Measurements from ENCODE around the gene NKIRAS1. TPM values are rescaled to one million over a fixed set of nuclear protein-coding genes. Genes with fewer than 3 reads are reported as not detected.
"Not testable (repeated sequence)": the region's sequence is repeated elsewhere in the genome, so short reads cannot be mapped to it uniquely, and the experiment has no call there.

NKIRAS1 gene
- total and polyA plus RNA-seq, 9 donors: 8.7 to 18.9 (median 13.4) TPM

DNA sequence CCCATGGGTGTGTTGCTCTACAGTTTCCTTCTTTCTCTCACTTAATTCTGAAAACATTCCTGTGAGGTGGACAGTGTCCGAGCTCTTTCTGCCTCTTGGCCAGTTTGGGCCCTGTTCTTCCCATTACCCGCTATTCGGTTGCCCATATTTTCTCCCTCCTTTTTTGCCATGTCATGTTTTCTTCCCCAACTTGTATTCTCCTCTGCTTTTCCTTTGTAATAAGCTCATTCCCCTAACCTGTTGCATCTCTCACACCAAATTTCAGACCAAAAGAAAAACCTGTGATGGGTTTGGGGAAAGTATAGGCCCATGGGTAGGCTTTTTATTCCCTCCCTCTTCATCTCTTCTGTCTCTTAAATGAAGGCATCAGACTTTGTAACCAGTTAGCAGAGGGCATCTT, 30.5 kb downstream of the NKIRAS1 start:
- intact Hi-C loops (cut with DNase I): no loop called here
- Histone ChIP-seq H3K4me1 (ENCODE audit: insufficient read depth) (no peaks in the 10 kb centered on the region), H3K27me3 (no peaks in the 10 kb centered on the region), H3K9me3 (no peaks in the 10 kb centered on the region), H3K4me3 (no peak overlapping the region), H3K27ac (no peak overlapping the region), H3K36me3 (no peaks in the 10 kb centered on the region)
- DNase-seq: no peak
- 91 to 93% (median 93%) methylated on average over 3 of the region's 3 CpGs for WGBS, 3 donors
- no peak for TF ChIP-seq EP300 (IDR thresholded peaks at IDR 0.05)
- TF ChIP-seq POLR2A (IDR thresholded peaks at IDR 0.05): no peak
- TF ChIP-seq, protein P1, sequence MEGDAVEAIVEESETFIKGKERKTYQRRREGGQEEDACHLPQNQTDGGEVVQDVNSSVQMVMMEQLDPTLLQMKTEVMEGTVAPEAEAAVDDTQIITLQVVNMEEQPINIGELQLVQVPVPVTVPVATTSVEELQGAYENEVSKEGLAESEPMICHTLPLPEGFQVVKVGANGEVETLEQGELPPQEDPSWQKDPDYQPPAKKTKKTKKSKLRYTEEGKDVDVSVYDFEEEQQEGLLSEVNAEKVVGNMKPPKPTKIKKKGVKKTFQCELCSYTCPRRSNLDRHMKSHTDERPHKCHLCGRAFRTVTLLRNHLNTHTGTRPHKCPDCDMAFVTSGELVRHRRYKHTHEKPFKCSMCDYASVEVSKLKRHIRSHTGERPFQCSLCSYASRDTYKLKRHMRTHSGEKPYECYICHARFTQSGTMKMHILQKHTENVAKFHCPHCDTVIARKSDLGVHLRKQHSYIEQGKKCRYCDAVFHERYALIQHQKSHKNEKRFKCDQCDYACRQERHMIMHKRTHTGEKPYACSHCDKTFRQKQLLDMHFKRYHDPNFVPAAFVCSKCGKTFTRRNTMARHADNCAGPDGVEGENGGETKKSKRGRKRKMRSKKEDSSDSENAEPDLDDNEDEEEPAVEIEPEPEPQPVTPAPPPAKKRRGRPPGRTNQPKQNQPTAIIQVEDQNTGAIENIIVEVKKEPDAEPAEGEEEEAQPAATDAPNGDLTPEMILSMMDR (IDR thresholded peaks at IDR 0.05): no peak

DNA sequence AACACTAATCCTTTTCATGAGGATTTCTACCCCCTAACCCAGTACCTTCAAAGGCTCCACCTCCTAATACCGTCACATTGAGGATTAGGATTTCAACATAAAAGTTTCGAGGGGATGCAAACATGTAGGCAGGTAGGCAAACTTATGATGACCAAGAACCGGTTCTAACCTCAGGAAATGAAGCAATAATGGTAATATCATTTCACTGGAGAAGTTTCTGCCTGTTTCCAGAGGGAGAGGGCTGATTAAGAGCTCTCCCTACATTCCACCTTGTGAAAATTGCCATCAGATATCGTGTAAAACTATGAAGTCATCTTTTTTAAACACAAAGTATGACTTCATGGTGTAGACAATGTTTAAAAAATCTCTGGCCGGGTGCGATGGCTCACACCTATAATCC, 31.6 kb downstream of the NKIRAS1 start:
- Histone ChIP-seq H3K36me3 (no peaks in the 10 kb centered on the region), H3K4me1 (ENCODE audit: insufficient read depth) (no peaks in the 10 kb centered on the region), H3K27ac (no peak overlapping the region), H3K4me3 (no peak overlapping the region), H3K27me3 (no peaks in the 10 kb centered on the region), H3K9me3 (no peaks in the 10 kb centered on the region)
- no peak for TF ChIP-seq POLR2A (IDR thresholded peaks at IDR 0.05)
- TF ChIP-seq, protein P1 (IDR thresholded peaks at IDR 0.05): no peak
- TF ChIP-seq EP300 (IDR thresholded peaks at IDR 0.05): no peak
- intact Hi-C loops (cut with DNase I): no loop called here
- 89 to 94% (median 93%) methylated on average over 6 of the region's 6 CpGs for WGBS, 3 donors
- DNase-seq: no peak

DNA sequence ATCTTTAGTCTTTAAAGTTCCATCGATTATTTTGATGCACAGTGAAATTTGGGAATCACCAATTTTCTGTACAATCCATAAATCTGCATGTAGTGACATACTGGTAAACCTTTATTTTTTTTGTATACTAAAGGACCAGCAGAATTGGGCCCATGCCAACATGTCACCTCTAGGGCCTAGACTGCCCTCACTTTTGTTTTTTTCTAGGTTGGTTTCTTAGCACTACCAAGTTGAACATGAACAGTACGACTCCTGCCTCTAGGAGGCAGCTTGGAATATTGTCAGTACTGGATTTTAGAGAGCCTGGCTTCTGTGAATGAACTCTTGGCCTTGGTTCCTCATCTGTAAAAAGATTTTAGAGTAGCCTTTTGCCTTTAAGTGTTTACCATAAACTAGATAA, 32.3 kb downstream of the NKIRAS1 start:
- Histone ChIP-seq H3K27me3 (no peaks in the 10 kb centered on the region), H3K9me3 (no peaks in the 10 kb centered on the region), H3K4me3 (no peak overlapping the region), H3K27ac (no peak overlapping the region), H3K4me1 (ENCODE audit: insufficient read depth) (no peaks in the 10 kb centered on the region), H3K36me3 (no peaks in the 10 kb centered on the region)
- 95 to 98% (median 96%) methylated on average over 2 of the region's 2 CpGs for WGBS, 3 donors
- no peak for DNase-seq
- TF ChIP-seq POLR2A (IDR thresholded peaks at IDR 0.05) (no peak), EP300 (IDR thresholded peaks at IDR 0.05) (no peak)
- TF ChIP-seq, protein P1 (IDR thresholded peaks at IDR 0.05): no peak
- intact Hi-C loops (cut with DNase I): no loop called here

DNA sequence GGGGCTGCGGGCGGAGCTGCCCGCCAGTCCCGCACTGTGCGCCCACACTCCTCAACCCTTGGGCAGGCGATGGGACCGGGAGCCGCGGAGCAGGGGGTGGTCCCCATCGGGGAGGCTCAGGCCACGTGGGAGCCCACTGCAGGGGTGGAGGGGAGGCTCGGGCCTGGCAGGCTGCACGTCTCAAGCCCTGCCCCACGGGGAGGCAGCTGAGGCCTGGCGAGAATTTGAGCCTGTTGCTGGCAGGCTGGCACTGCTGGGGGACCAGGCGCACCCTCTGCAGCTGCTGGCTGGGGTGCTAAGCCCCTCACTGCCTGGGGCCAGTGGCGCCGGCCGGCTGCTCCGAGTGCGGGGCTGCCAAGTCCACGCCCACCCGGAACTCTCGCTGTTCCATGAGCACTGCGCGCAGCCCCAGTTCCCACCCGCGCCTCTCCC, 34.3 kb downstream of the NKIRAS1 start:
- Histone ChIP-seq H3K27ac (no peak overlapping the region), H3K9me3 (no peaks in the 10 kb centered on the region), H3K4me3 (no peak overlapping the region), H3K27me3 (no peaks in the 10 kb centered on the region), H3K36me3 (no peaks in the 10 kb centered on the region), H3K4me1 (ENCODE audit: insufficient read depth) (no peaks in the 10 kb centered on the region)
- intact Hi-C loops (cut with DNase I): no loop called here
- DNase-seq: no peak
- WGBS, 3 donors: 96 to 97% (median 97%) methylated on average over 28 of the region's 28 CpGs
- no peak for TF ChIP-seq POLR2A (IDR thresholded peaks at IDR 0.05)
- TF ChIP-seq EP300 (IDR thresholded peaks at IDR 0.05): no peak
- TF ChIP-seq, protein P1 (IDR thresholded peaks at IDR 0.05): no peak

DNA sequence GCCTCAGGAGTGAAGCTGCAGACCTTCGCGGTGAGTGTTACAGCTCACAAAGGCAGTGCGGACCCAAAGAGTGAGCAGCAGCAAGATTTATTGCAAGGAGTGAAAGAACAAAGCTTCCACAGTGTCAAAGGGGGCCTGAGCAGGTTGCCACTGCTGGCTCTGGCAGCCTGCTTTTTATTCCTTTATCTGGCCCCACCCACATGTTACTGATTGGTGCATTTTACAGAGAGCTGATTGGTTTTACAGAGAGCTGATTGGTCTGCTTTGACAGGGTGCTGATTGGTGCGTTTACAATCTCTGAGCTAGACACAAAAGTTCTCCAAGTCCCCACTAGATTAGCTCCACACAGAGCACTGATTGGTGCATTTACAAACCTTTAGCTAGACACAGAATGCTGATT, 34.8 kb downstream of the NKIRAS1 start:
- H3K4me3 ChIP-seq; H3K4me1 ChIP-seq (ENCODE audit: insufficient read depth); H3K27ac ChIP-seq; intact Hi-C loops (cut with DNase I); H3K36me3 ChIP-seq; H3K27me3 ChIP-seq; H3K9me3 ChIP-seq; DNase-seq: not testable (repeated sequence)
- 73 to 76% (median 76%) methylated on average over 4 of the region's 4 CpGs for WGBS, 3 donors
